ENCODE results near the gene FAU. TPM values are rescaled to one million over a fixed set of nuclear protein-coding genes. Genes with fewer than 3 reads are reported as not detected.

The FAU gene
- total and polyA plus RNA-seq, 2 of the 13 experiments (the other 11 are each of a cell fraction or from before 2014, with no cell fraction given): 374 to 869 TPM

DNA sequence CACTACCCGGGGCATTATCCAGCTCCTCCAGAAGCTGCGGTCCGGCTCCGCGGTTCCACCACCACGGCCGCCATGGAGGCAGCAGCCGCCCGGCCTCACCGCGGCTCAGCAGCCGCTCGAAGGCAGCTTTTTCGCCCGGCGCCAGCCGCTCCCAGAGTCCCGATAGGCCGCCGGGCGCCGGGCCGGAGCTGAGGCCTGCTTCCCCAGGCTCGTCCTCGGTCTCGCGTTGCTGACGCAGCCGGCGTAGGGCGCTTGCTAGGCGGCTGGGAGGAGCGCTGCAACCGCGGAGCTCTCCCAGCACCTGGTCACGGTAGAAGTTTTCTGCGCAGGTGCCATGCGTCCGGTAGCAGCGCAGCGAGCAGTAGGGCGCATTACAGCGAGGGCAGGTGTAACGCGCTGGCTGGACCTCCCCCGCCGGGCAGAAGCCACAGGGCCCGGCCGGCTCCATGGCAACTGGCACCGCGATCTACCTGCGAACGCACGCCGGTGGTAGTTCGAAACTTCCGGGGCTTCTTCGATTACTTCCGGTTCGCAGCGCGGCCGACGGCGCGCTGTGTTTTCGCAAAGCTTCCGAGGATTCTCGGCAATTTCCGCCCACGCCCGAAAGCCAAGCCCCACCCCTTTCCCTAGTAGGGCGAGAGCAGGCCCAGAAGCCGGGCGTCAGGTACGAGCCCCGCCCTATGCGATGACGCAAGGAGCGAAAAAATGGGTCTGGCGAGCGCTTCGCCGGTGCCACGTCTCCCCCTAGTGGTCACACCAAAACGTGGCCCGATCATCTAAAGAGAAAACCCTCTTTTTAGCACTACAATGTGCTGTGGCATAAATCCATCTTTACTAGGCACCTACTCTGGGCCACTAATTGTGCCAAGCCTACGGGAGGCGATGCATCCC, 4.5 kb downstream of the FAU start, which contains the start of gene ZNHIT2 (continued):
- no peak for TF ChIP-seq ZNF792 (CRISPR knock-in tag; IDR thresholded peaks at IDR 0.05)
- TF ChIP-seq ZNF44 (CRISPR knock-in tag; IDR thresholded peaks at IDR 0.05): no peak
- TF ChIP-seq REXO4 (CRISPR knock-in tag; IDR thresholded peaks at IDR 0.05; ENCODE audit: borderline replicate concordance): no peak
- no peak for TF ChIP-seq TEAD2 (CRISPR knock-in tag; IDR thresholded peaks at IDR 0.05)
- TF ChIP-seq ZNF431 (CRISPR knock-in tag; IDR thresholded peaks at IDR 0.05; ENCODE audit: borderline replicate concordance, low read depth): peak; percentile 86
- TF ChIP-seq SP2 (CRISPR knock-in tag; IDR thresholded peaks at IDR 0.05): peak; percentile 51
- TF ChIP-seq SNRNP70 (IDR thresholded peaks at IDR 0.05; ENCODE audit: low read depth, low read length): no peak
- peak; percentile 85 for TF ChIP-seq RAD21 (CRISPR knock-in tag; IDR thresholded peaks at IDR 0.05)
- TF ChIP-seq ZNF749 (CRISPR knock-in tag; IDR thresholded peaks at IDR 0.05; ENCODE audit: borderline replicate concordance): no peak
- TF ChIP-seq, protein P1, sequence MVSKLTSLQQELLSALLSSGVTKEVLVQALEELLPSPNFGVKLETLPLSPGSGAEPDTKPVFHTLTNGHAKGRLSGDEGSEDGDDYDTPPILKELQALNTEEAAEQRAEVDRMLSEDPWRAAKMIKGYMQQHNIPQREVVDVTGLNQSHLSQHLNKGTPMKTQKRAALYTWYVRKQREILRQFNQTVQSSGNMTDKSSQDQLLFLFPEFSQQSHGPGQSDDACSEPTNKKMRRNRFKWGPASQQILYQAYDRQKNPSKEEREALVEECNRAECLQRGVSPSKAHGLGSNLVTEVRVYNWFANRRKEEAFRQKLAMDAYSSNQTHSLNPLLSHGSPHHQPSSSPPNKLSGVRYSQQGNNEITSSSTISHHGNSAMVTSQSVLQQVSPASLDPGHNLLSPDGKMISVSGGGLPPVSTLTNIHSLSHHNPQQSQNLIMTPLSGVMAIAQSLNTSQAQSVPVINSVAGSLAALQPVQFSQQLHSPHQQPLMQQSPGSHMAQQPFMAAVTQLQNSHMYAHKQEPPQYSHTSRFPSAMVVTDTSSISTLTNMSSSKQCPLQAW (CRISPR knock-in tag; IDR thresholded peaks at IDR 0.05): peak; percentile 78
- peak; percentile 82; the same call in 1 of the 2 replicates for TF ChIP-seq ZNF788 (CRISPR knock-in tag; IDR thresholded peaks at IDR 0.05; ENCODE audit: borderline replicate concordance)
- TF ChIP-seq, protein P2, sequence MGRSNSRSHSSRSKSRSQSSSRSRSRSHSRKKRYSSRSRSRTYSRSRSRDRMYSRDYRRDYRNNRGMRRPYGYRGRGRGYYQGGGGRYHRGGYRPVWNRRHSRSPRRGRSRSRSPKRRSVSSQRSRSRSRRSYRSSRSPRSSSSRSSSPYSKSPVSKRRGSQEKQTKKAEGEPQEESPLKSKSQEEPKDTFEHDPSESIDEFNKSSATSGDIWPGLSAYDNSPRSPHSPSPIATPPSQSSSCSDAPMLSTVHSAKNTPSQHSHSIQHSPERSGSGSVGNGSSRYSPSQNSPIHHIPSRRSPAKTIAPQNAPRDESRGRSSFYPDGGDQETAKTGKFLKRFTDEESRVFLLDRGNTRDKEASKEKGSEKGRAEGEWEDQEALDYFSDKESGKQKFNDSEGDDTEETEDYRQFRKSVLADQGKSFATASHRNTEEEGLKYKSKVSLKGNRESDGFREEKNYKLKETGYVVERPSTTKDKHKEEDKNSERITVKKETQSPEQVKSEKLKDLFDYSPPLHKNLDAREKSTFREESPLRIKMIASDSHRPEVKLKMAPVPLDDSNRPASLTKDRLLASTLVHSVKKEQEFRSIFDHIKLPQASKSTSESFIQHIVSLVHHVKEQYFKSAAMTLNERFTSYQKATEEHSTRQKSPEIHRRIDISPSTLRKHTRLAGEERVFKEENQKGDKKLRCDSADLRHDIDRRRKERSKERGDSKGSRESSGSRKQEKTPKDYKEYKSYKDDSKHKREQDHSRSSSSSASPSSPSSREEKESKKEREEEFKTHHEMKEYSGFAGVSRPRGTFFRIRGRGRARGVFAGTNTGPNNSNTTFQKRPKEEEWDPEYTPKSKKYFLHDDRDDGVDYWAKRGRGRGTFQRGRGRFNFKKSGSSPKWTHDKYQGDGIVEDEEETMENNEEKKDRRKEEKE (IDR thresholded peaks at IDR 0.05): no peak
- TF ChIP-seq TRIM22 (IDR thresholded peaks at IDR 0.05): no peak
- TF ChIP-seq RERE (CRISPR knock-in tag; IDR thresholded peaks at IDR 0.05; ENCODE audit: low read depth): no peak
- TF ChIP-seq LCORL (IDR thresholded peaks at IDR 0.05): no peak
- TF ChIP-seq LCORL (CRISPR knock-in tag; IDR thresholded peaks at IDR 0.05): peak; percentile 79; the same call in 1 of the 2 replicates

Data from HepG2 (cell line).